Measurements from ENCODE around the gene RNPEPL1. TPM values are rescaled to one million over a fixed set of nuclear protein-coding genes. Genes with fewer than 3 reads are reported as not detected.

Gene RNPEPL1
- total RNA-seq, 1 donor from 2014 or later, result 15.7 TPM

DNA sequence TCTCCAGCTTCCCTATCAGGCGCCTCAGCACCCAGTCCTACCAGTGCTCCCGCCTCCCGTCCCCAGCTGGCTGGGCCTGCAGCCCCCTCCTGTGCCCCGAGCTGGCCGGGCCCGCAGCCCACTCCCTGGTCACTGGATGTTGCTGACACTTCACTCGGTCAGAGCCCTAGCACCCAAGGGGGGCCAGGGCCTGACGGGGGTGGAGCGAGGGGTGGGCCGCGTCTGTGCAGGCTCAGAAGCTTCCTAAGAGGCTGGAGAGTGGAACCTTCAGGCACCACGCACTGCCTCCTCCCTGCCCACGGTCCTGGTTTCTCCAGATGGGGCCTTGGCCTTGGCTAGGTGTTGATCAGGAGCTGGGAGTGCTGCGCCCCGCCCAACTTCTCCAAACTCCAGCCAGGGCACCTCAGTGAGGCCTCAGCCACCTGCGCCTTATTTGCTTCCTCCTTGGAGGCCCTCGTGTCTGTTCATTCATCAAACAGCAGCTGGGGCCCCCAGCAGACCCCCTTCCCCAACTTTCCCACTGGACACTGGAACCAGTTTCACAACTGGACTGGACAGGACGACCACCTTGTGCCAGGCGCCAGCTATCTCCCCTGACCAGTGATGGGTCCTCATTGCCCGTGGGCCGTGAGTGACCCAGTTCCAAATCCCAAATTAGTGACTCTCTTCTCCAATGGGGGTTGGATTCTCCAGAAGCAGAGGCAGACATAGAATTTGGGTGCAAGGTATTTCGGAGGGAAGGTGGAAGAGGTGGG, 35.0 kb downstream of the RNPEPL1 start:
- Histone ChIP-seq H3K36me3 (ENCODE audit: control insufficient read depth in 3 of 3, insufficient read depth in 3 of 3, low read length in 3 of 3) (peaks cover 4 to 15% (median 7%) of the 10 kb centered on the region in 3 donors), H3K4me1 (ENCODE audit: control insufficient read depth in 3 of 3, insufficient read depth in 3 of 3, low read length in 3 of 3) (peaks cover 3 to 8% (median 6%) of the 10 kb centered on the region in 3 donors), H3K4me3 (ENCODE audit: low read length in 3 of 3) (no peak overlapping the region), H3K27ac (ENCODE audit: low read depth, low read length) (no peak overlapping the region), H3K9me3 (ENCODE audit: control insufficient read depth in 3 of 3, low read length in 3 of 3) (no peaks in the 10 kb centered on the region), H3K9ac (ENCODE audit: low read depth in 1 of 3, low read length in 3 of 3) (no peak overlapping the region), H3K27me3 (ENCODE audit: control insufficient read depth in 3 of 3, insufficient read depth in 3 of 3, low read length in 3 of 3) (no peaks in the 10 kb centered on the region)

DNA sequence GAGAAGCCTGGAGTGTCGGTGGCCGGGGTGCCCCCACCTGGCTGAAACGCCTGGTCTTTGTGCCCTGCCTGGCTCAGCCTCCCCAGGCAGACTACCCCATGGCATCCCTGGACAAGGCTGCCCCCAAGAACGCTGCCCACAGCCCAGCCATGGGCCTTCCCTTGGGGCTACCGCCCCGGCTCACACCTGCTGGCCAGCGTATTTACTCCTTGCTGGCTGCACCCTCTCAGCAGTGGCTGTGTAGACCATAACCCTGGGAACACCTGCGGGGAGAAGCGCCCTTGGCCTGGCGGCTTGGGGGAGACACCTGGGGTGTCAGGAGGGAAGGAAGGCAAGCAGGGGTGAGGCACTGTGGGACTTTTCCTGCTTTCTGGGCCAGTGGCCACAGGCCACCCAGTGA, 35.6 kb downstream of the RNPEPL1 start:
- no peak overlapping the region for H3K27ac ChIP-seq (ENCODE audit: low read depth, low read length)
- H3K9ac ChIP-seq (ENCODE audit: low read depth in 1 of 3, low read length in 3 of 3), result no peak overlapping the region
- peaks cover 3 to 8% (median 6%) of the 10 kb centered on the region in 3 donors for H3K4me1 ChIP-seq (ENCODE audit: control insufficient read depth in 3 of 3, insufficient read depth in 3 of 3, low read length in 3 of 3)
- no peaks in the 10 kb centered on the region for H3K9me3 ChIP-seq (ENCODE audit: control insufficient read depth in 3 of 3, low read length in 3 of 3)
- H3K4me3 ChIP-seq (ENCODE audit: low read length in 3 of 3), result no peak overlapping the region
- no peaks in the 10 kb centered on the region for H3K27me3 ChIP-seq (ENCODE audit: control insufficient read depth in 3 of 3, insufficient read depth in 3 of 3, low read length in 3 of 3)
- H3K36me3 ChIP-seq (ENCODE audit: control insufficient read depth in 3 of 3, insufficient read depth in 3 of 3, low read length in 3 of 3), result peaks cover 2 to 10% (median 6%) of the 10 kb centered on the region in 3 donors

DNA sequence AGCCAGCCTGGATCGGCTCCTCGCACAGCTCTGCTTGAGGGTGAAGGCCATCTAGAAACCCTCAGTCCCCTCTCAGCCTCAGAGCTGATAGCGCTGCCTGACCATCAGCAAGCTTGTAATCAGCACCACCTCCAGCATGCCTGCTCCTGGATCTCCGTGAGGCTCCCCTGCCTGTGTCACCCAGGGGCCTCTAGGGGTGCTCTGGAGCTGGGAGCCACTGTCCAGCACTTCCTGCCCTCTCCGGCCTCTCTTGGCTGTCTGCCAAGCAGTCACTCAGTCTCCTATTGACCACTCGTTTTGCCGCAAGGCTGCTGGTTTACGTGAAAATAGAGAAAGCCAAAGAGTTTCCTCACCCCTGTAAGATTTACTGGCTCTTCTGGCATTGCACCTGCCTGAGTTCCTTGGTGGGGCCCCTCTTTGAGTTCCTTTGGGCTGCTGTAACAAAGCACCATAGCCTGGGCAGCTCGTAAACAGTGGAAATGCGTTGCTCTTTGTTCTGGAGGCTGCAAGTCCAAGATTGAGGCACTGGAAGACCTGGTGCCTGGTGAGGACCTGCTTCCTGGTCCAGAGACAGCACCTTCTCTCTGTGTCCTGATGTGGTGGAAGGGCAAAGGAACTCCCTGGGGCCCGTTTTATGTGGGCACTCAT, 36.1 kb downstream of the RNPEPL1 start:
- Histone ChIP-seq H3K27me3 (ENCODE audit: control insufficient read depth in 3 of 3, insufficient read depth in 3 of 3, low read length in 3 of 3) (no peaks in the 10 kb centered on the region), H3K4me1 (ENCODE audit: control insufficient read depth in 3 of 3, insufficient read depth in 3 of 3, low read length in 3 of 3) (peaks cover 3 to 8% (median 6%) of the 10 kb centered on the region in 3 donors), H3K9me3 (ENCODE audit: control insufficient read depth in 3 of 3, low read length in 3 of 3) (no peaks in the 10 kb centered on the region), H3K36me3 (ENCODE audit: control insufficient read depth in 3 of 3, insufficient read depth in 3 of 3, low read length in 3 of 3) (peaks cover under 1 to 7% (median 3%) of the 10 kb centered on the region in 3 donors), H3K27ac (ENCODE audit: low read depth, low read length) (no peak overlapping the region), H3K9ac (ENCODE audit: low read depth in 1 of 3, low read length in 3 of 3) (peak overlapping the region in 1 of 3 donors; percentile 40), H3K4me3 (ENCODE audit: low read length in 3 of 3) (peak overlapping the region in 1 of 3 donors; percentile 0)

DNA sequence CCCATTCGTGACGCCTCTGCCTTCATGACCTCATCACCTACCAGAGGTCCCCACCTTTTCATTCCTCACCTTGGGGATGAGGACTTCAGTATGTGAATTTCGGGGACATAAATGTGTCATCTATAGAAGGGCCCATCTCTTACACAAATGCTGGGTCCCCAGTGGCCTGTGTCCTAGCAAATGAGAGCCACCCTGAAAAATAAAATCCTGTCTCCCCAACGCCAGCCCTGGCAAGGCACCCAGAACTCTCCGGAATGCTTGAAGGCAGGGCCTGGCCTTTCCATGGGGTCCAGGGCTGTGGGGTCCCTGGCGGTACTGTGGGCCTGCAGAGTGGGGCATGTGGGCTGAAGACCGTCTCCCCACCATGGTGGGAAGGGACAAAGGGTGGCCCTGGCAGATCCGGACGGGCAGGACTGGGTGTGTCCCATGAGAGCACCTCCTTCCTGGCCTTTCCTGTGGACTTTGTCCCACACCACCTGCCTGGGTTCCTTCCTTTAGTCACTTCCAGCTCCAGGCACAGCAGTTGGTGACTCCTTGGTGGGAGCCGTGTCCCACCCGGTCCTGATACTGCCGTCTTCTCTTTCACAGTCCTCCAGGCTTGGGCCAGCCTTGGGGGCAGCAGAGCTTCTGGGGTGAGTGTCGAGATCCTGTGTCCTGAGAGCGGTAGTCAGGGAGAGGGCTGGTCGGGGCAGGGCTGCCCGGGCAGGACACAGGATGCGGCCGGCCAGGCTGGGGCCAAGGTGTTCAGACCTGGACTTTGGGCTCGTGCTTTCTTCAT, 36.8 kb downstream of the RNPEPL1 start:
- no peaks in the 10 kb centered on the region for H3K9me3 ChIP-seq (ENCODE audit: control insufficient read depth in 3 of 3, low read length in 3 of 3)
- H3K27me3 ChIP-seq (ENCODE audit: control insufficient read depth in 3 of 3, insufficient read depth in 3 of 3, low read length in 3 of 3), result no peaks in the 10 kb centered on the region
- H3K9ac ChIP-seq (ENCODE audit: low read depth in 1 of 3, low read length in 3 of 3), result no peak overlapping the region
- peaks cover 3 to 8% (median 6%) of the 10 kb centered on the region in 3 donors for H3K4me1 ChIP-seq (ENCODE audit: control insufficient read depth in 3 of 3, insufficient read depth in 3 of 3, low read length in 3 of 3)
- no peaks in the 10 kb centered on the region for H3K36me3 ChIP-seq (ENCODE audit: control insufficient read depth in 3 of 3, insufficient read depth in 3 of 3, low read length in 3 of 3)
- no peak overlapping the region for H3K27ac ChIP-seq (ENCODE audit: low read depth, low read length)
- no peak overlapping the region for H3K4me3 ChIP-seq (ENCODE audit: low read length in 3 of 3)

DNA sequence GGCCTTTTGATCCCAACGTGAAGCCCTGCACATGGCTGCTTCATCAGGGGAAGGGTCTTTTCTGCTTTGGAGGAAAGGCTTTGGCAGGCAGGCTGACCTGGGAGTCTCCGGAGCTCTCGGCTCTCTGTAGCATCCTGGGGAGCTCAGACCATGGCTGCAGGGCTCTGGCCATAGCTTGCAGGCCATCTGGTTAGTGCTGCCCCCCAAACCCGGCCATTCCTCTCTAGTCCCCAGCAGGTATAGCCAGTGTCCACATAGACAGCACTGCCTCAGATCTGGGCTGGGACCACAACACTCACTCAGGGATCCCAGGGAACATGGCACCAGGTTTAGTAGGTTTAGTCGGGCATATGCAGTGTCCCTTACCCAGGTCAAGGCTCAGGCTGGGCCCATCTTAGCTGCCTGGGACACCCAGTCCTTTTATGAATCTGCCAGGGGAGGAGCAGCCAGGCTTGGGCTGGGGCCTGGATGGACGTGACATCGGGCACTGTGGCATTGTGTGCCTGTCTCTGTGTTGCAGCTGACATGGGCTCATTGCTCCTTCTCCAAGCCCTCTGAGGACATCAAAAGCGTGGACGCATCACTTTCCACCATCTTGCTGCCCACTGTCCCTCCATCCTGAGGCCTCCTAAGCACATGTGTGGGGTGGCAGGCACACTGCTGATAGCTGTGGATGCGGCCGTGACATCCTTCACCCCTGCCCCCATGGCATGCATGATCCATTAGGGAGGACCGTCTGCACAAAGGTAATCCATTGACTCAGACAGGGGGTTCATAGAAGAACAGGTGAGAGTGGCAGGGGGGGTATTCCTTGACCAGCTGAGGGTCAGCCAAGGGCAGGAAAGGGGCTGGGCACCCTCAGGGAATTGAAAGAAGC, 37.8 kb downstream of the RNPEPL1 start:
- Histone ChIP-seq H3K36me3 (ENCODE audit: control insufficient read depth in 3 of 3, insufficient read depth in 3 of 3, low read length in 3 of 3) (no peaks in the 10 kb centered on the region), H3K9me3 (ENCODE audit: control insufficient read depth in 3 of 3, low read length in 3 of 3) (no peaks in the 10 kb centered on the region), H3K9ac (ENCODE audit: low read depth in 1 of 3, low read length in 3 of 3) (no peak overlapping the region), H3K27me3 (ENCODE audit: control insufficient read depth in 3 of 3, insufficient read depth in 3 of 3, low read length in 3 of 3) (no peaks in the 10 kb centered on the region), H3K27ac (ENCODE audit: low read depth, low read length) (no peak overlapping the region), H3K4me3 (ENCODE audit: low read length in 3 of 3) (no peak overlapping the region), H3K4me1 (ENCODE audit: control insufficient read depth in 3 of 3, insufficient read depth in 3 of 3, low read length in 3 of 3) (peaks cover 3 to 8% (median 6%) of the 10 kb centered on the region in 3 donors)

DNA sequence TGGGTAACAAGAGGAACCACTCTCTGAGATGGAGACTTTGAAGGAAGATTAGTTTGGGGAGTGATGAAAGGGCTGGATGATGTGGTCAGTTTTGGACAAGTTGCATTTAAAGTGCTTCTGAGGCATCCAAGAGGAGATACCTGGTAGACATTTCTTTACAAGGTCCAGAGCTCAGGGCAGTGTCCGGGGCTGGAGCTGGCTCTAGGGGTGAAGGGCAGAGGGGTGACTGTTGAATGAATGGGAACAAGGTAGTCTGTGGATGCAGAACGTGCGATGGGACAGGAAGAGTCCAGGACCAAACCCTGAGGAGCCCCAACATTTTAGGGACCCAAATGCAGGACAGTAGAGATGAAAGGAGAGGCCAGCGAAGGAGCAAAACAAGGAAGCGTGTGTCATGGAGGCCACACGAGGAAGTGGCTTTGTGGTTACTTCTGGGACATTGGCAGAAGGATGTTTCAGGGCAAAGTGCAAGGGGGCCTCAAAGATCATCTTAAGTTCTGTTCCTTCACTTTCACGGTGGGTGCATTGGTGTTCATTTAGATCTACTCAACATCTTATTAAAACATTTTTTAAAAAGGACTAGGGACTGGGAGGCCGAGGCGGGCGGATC, 43.4 kb downstream of the RNPEPL1 start:
- peaks cover 11 to 12% (median 12%) of the 10 kb centered on the region in 3 donors for H3K4me1 ChIP-seq (ENCODE audit: control insufficient read depth in 3 of 3, insufficient read depth in 3 of 3, low read length in 3 of 3)
- H3K27ac ChIP-seq (ENCODE audit: low read depth, low read length), result no peak overlapping the region
- H3K9ac ChIP-seq (ENCODE audit: low read depth in 1 of 3, low read length in 3 of 3), result no peak overlapping the region
- H3K4me3 ChIP-seq (ENCODE audit: low read length in 3 of 3), result no peak overlapping the region
- no peaks in the 10 kb centered on the region for H3K27me3 ChIP-seq (ENCODE audit: control insufficient read depth in 3 of 3, insufficient read depth in 3 of 3, low read length in 3 of 3)
- no peaks in the 10 kb centered on the region for H3K36me3 ChIP-seq (ENCODE audit: control insufficient read depth in 3 of 3, insufficient read depth in 3 of 3, low read length in 3 of 3)
- no peaks in the 10 kb centered on the region for H3K9me3 ChIP-seq (ENCODE audit: control insufficient read depth in 3 of 3, low read length in 3 of 3)

DNA sequence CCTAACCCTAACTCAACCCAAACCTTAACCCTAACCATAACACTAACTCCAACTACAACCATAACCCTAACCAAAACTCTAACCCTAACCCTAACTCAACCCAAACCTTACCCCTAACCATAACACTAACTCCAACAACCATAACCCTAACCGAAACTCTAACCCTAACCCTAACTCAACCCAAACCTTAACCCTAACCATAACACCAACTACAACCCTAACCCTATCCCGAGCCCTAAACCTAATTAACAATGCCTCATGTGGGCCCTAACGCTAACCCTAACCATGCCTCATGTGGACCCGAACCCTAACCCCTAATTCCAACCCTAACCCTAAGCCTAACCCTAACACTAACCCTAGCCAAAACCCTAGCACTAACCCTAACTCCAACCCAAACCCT, 45.5 kb downstream of the RNPEPL1 start:
- Histone ChIP-seq H3K4me1 (ENCODE audit: control insufficient read depth in 3 of 3, insufficient read depth in 3 of 3, low read length in 3 of 3) (peaks cover 11 to 12% (median 12%) of the 10 kb centered on the region in 3 donors), H3K27ac (ENCODE audit: low read depth, low read length) (no peak overlapping the region), H3K4me3 (ENCODE audit: low read length in 3 of 3) (no peak overlapping the region), H3K27me3 (ENCODE audit: control insufficient read depth in 3 of 3, insufficient read depth in 3 of 3, low read length in 3 of 3) (no peaks in the 10 kb centered on the region), H3K9me3 (ENCODE audit: control insufficient read depth in 3 of 3, low read length in 3 of 3) (no peaks in the 10 kb centered on the region), H3K36me3 (ENCODE audit: control insufficient read depth in 3 of 3, insufficient read depth in 3 of 3, low read length in 3 of 3) (peaks cover 0 to 3% (median 0%) of the 10 kb centered on the region in 3 donors), H3K9ac (ENCODE audit: low read depth in 1 of 3, low read length in 3 of 3) (no peak overlapping the region)

DNA sequence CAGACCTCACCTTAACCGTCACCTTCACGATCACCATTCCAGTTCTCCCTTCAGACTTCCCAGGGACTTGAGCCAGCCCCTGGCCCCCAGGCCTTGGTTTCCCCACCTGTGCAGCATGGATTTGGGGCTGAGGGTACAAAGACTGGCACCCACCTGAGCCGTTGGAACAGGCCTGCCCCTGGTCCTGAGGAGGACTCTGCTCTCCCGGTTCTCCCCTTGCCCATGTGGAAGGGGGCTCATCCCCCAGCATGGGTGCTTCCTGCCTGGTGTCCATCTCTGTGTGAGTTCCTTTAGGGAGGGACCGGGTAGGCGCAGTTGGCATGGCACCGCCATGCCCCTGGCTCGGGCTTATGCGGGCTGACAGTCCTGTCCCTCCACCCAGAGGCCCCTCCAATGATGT, 46.1 kb downstream of the RNPEPL1 start:
- H3K4me3 ChIP-seq (ENCODE audit: low read length in 3 of 3), result no peak overlapping the region
- H3K4me1 ChIP-seq (ENCODE audit: control insufficient read depth in 3 of 3, insufficient read depth in 3 of 3, low read length in 3 of 3), result peaks cover 11 to 12% (median 12%) of the 10 kb centered on the region in 3 donors
- no peak overlapping the region for H3K9ac ChIP-seq (ENCODE audit: low read depth in 1 of 3, low read length in 3 of 3)
- no peaks in the 10 kb centered on the region for H3K9me3 ChIP-seq (ENCODE audit: control insufficient read depth in 3 of 3, low read length in 3 of 3)
- H3K36me3 ChIP-seq (ENCODE audit: control insufficient read depth in 3 of 3, insufficient read depth in 3 of 3, low read length in 3 of 3), result peaks cover 0 to 5% (median 0%) of the 10 kb centered on the region in 3 donors
- H3K27ac ChIP-seq (ENCODE audit: low read depth, low read length), result no peak overlapping the region
- H3K27me3 ChIP-seq (ENCODE audit: control insufficient read depth in 3 of 3, insufficient read depth in 3 of 3, low read length in 3 of 3), result no peaks in the 10 kb centered on the region

DNA sequence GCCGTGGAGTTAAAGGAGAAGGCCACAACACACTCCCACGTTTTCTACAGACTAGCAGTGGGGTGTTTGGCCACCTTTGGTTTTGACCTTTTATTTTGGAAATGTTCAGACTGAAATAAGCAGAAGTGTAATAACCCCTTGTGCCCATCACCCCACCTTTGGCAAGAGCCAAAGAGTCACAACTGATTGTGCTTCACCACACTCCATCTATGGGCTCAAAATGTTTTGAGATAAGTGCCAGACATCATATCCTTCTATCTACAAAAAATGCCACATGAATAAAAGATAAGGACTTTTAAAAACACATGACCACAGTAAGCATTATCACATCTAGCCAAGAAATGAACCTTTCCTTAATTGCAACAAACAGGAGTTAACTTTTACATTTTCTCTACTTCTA, 47.1 kb downstream of the RNPEPL1 start:
- H3K36me3 ChIP-seq (ENCODE audit: control insufficient read depth in 3 of 3, insufficient read depth in 3 of 3, low read length in 3 of 3), result peaks cover 0 to 5% (median 0%) of the 10 kb centered on the region in 3 donors
- no peaks in the 10 kb centered on the region for H3K27me3 ChIP-seq (ENCODE audit: control insufficient read depth in 3 of 3, insufficient read depth in 3 of 3, low read length in 3 of 3)
- H3K9ac ChIP-seq (ENCODE audit: low read depth in 1 of 3, low read length in 3 of 3), result no peak overlapping the region
- no peak overlapping the region for H3K4me3 ChIP-seq (ENCODE audit: low read length in 3 of 3)
- H3K27ac ChIP-seq (ENCODE audit: low read depth, low read length), result no peak overlapping the region
- no peaks in the 10 kb centered on the region for H3K9me3 ChIP-seq (ENCODE audit: control insufficient read depth in 3 of 3, low read length in 3 of 3)
- peaks cover 11 to 12% (median 12%) of the 10 kb centered on the region in 3 donors for H3K4me1 ChIP-seq (ENCODE audit: control insufficient read depth in 3 of 3, insufficient read depth in 3 of 3, low read length in 3 of 3)
